Esophagus muscularis mucosa (tissue), 3 donors: Measurements from ENCODE around the gene SENP6.

Source experiments
- CTCF ChIP-seq, 3 experiments: fragments of 200-600 bp in 2 of 3; fragments of 450-650 bp in 1 of 3; sonication (generic) in 2 of 3; IDR thresholded peaks; one replicate each; pipeline ENCODE4 v1.5.1; 2017 to 2019; ENCODE audit warnings: antibody characterized with exemption in 3 of 3, mild to moderate bottlenecking in 2 of 3, moderate library complexity in 1 of 3
- POLR2A ChIP-seq: fragments of 450-650 bp; IDR thresholded peaks from one replicate; pipeline ENCODE4 v1.6.1; 2017; ENCODE audit warnings: antibody characterized with exemption, moderate library complexity, mild to moderate bottlenecking, low read depth
- POLR2AphosphoS5 ChIP-seq, 2 donors: sonication (generic); formaldehyde crosslinking; IDR thresholded peaks; one replicate each; pipeline ENCODE4 v1.6.1; 2017; ENCODE audit warnings: antibody characterized with exemption in 2 of 2

- no peak for TF ChIP-seq POLR2A
- no peak for TF ChIP-seq CTCF (IDR thresholded peaks at IDR 0.05)
- no peak for TF ChIP-seq POLR2AphosphoS5 (IDR thresholded peaks at IDR 0.05)
Observed at GRCh38 chr6:75618437-75618836, 16.8 kb downstream of the SENP6 start.
